Measurements from ENCODE around the gene ERBIN. TPM values are rescaled to one million over a fixed set of nuclear protein-coding genes. Genes with fewer than 3 reads are reported as not detected.

ERBIN gene
- total and polyA plus RNA-seq, 2 of the 8 experiments (the other 6 are each of a cell fraction or from before 2014, with no cell fraction given) = 7.7 to 33.2 TPM

DNA sequence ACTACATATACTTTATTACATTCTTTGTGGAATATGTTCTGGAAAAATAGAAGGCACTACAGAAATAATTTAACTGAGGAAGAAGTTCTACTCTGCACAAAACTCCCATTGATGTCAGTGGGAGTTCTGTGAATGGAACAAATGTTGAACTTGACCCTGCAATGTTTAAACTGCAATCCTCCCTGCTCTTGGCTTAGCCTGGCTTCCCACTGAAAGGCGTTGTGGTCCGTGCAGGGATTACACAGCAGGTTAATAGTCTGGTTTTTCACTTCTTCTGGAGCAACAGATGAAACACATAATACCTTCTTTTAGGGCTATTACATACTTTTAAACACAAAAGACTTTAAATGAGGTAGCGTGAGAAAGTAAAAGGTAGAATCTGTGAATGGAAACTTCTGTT is 12.9 kb upstream of the ERBIN start:
- H3K27me3 ChIP-seq (replicated peaks in 1 of 4; ENCODE audit: control insufficient read depth in 3 of 4, extremely low read depth in 1 of 4, insufficient read depth in 3 of 4, low read length in 3 of 4) = no peaks in the 10 kb centered on the region
- H3K4me3 ChIP-seq (ENCODE audit: extremely low read depth in 1 of 4, insufficient read depth in 2 of 4, low read depth in 3 of 4, low read length in 4 of 4) = no peak overlapping the region
- no peak overlapping the region for H3K9ac ChIP-seq (replicated peaks in 1 of 4; ENCODE audit: extremely low read depth in 1 of 4, low read depth in 3 of 4, low read length in 3 of 4)
- H2BK5ac ChIP-seq (ENCODE audit: low read depth, low read length) = no peak overlapping the region
- CTCF ChIA-PET (ENCODE audit: partially characterized antibody) = interaction anchor here (0.6 to 1.2 kb wide), 3 partner anchors 19 to 111 kb away, joined by 3 read pairs; no protein-coding TSS in a partner anchor
- H2AFZ ChIP-seq (ENCODE audit: low read length) = no peak overlapping the region
- no peaks in the 10 kb centered on the region for H3K4me1 ChIP-seq (replicated peaks in 1 of 4; ENCODE audit: control insufficient read depth in 3 of 4, insufficient read depth in 4 of 4, low read length in 3 of 4)
- no peaks in the 10 kb centered on the region for H3K79me2 ChIP-seq (ENCODE audit: control insufficient read depth in 1 of 2, insufficient read depth in 2 of 2, low read length in 2 of 2)
- DNase-seq (ENCODE audit: low read depth in 1 of 2, low spot score in 2 of 2) (no peak), FAIRE-seq (no peak)
- H3K4me2 ChIP-seq (ENCODE audit: insufficient read depth in 1 of 2, low read depth in 2 of 2, low read length in 2 of 2) = no peak overlapping the region
- no peak overlapping the region for H2BK15ac ChIP-seq (ENCODE audit: low read length)
- H4K8ac ChIP-seq (ENCODE audit: extremely low read depth, insufficient read depth, low read length) = no peak overlapping the region
- 81% methylated on average over 3 of the region's 3 CpGs; no CpG with 5 or more reads in 1 of the 2 experiments for WGBS, 2 experiments (ENCODE audit: extremely low coverage in 1 of 2, insufficient coverage in 1 of 2, insufficient read length in 1 of 2, insufficient replicate concordance in 2 of 2, low coverage in 1 of 2, low lambda C conversion rate in 2 of 2, missing lambda C conversion rate in 1 of 2)
- POLR2A ChIA-PET (ENCODE audit: partially characterized antibody) = no interaction called here
- H3K79me1 ChIP-seq (ENCODE audit: low read depth, low read length) = no peaks in the 10 kb centered on the region
- H4K20me1 ChIP-seq (replicated peaks in 1 of 2; ENCODE audit: control insufficient read depth in 1 of 2, insufficient read depth in 2 of 2, low read length in 2 of 2) = no peaks in the 10 kb centered on the region
- H3K56ac ChIP-seq (replicated peaks; ENCODE audit: insufficient read length, low read depth, low read length) = no peak overlapping the region
- TF ChIP-seq KDM5A (IDR thresholded peaks at IDR 0.05; ENCODE audit: low read length) (no peak), JUN (IDR thresholded peaks at IDR 0.05; ENCODE audit: low read depth, low read length) (no peak), EP300 (IDR thresholded peaks at IDR 0.05; ENCODE audit: borderline replicate concordance in 1 of 2, low read depth in 2 of 2, low read length in 2 of 2) (no peak), CBX5 (IDR thresholded peaks at IDR 0.05; ENCODE audit: low read depth, low read length) (no peak), NRF1 (IDR thresholded peaks at IDR 0.05; ENCODE audit: low read depth, low read length) (no peak), POLR2A (IDR thresholded peaks at IDR 0.05; ENCODE audit: control extremely low read depth in 1 of 2, low read depth in 2 of 2, low read length in 2 of 2) (no peak), CHD2 (IDR thresholded peaks at IDR 0.05; ENCODE audit: low read length) (no peak), BRCA1 (IDR thresholded peaks at IDR 0.05; ENCODE audit: low read depth, low read length) (no peak)
- TF ChIP-seq, protein P1, sequence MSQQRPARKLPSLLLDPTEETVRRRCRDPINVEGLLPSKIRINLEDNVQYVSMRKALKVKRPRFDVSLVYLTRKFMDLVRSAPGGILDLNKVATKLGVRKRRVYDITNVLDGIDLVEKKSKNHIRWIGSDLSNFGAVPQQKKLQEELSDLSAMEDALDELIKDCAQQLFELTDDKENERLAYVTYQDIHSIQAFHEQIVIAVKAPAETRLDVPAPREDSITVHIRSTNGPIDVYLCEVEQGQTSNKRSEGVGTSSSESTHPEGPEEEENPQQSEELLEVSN (IDR thresholded peaks at IDR 0.05) = no peak
- H4K5ac ChIP-seq (ENCODE audit: insufficient read length, low read depth, low read length) = no peak overlapping the region
- H3K23me2 ChIP-seq (ENCODE audit: low read depth, low read length) = no peaks in the 10 kb centered on the region
- no peak overlapping the region for H3K18ac ChIP-seq (ENCODE audit: extremely low read depth, low read length)
- no peak overlapping the region for H3K27ac ChIP-seq (ENCODE audit: low read depth, low read length)
- no peak overlapping the region for H2BK120ac ChIP-seq (replicated peaks; ENCODE audit: low read depth, low read length)
- H3K9me3 ChIP-seq (ENCODE audit: insufficient read depth in 2 of 2, low read depth in 1 of 2, low read length in 1 of 2) = no peaks in the 10 kb centered on the region
- H3K23ac ChIP-seq (ENCODE audit: insufficient read length) = no peak overlapping the region
- no peak overlapping the region for H2BK20ac ChIP-seq (ENCODE audit: low read length)
- no peak overlapping the region for H2AK5ac ChIP-seq (ENCODE audit: low read depth, low read length)
- no peak overlapping the region for H4K91ac ChIP-seq (replicated peaks; ENCODE audit: insufficient read length, low read length)
- no peaks in the 10 kb centered on the region for H3K36me3 ChIP-seq (ENCODE audit: control insufficient read depth in 2 of 4, insufficient read depth in 4 of 4, low read length in 3 of 4)
- no peak overlapping the region for H3K14ac ChIP-seq (ENCODE audit: insufficient read length)
- no peak overlapping the region for H3K4ac ChIP-seq (replicated peaks; ENCODE audit: insufficient read length, low read depth, low read length)
- no peak overlapping the region for H2BK12ac ChIP-seq (ENCODE audit: low read depth, low read length)
